ENCODE measurements around the gene ATG14. TPM values are rescaled to one million over a fixed set of nuclear protein-coding genes. Genes with fewer than 3 reads are reported as not detected.

The ATG14 gene
- polyA plus RNA-seq, 3 donors = 1.8 to 6.8 (median 3.3) TPM

- TF ChIP-seq CTCF (IDR thresholded peaks at IDR 0.05) = no peak
- Histone ChIP-seq H3K9ac (ENCODE audit: insufficient read depth, low read length, poor library complexity, severe bottlenecking) (no peak overlapping the region), H3K27me3 (ENCODE audit: control insufficient read depth in 2 of 2, insufficient read depth in 2 of 2, low read length in 2 of 2) (no peaks in the 10 kb centered on the region), H3K27ac (ENCODE audit: low read depth in 1 of 2, low read length in 2 of 2) (no peak overlapping the region), H3K9me3 (replicated peaks in 1 of 2; ENCODE audit: control insufficient read depth in 1 of 2, insufficient read depth in 1 of 2, low read length in 2 of 2) (no peaks in the 10 kb centered on the region), H3K36me3 (replicated peaks in 1 of 2; ENCODE audit: control insufficient read depth in 1 of 2, insufficient read depth in 2 of 2, low read length in 2 of 2) (peaks cover 37 to 85% of the 10 kb centered on the region in 2 donors), H4K20me1 (ENCODE audit: insufficient read depth, low read length) (no peaks in the 10 kb centered on the region), H3K4me3 (replicated peaks in 1 of 3; ENCODE audit: low read depth in 2 of 3, low read length in 3 of 3) (no peak overlapping the region), H3K79me2 (ENCODE audit: insufficient read depth, low read length) (no peaks in the 10 kb centered on the region), H2AFZ (ENCODE audit: insufficient read depth, low read depth, low read length, poor library complexity, severe bottlenecking) (no peak overlapping the region), H3K4me1 (ENCODE audit: control insufficient read depth in 1 of 2, insufficient read depth in 2 of 2, low read length in 2 of 2) (no peaks in the 10 kb centered on the region), H3K4me2 (replicated peaks; ENCODE audit: extremely low read depth, low read length, poor library complexity, severe bottlenecking) (no peak overlapping the region)
- WGBS (ENCODE audit: insufficient coverage) = 95% methylated on average over 2 of the region's 4 CpGs
- no peak for DNase-seq
- Mint-ChIP-seq H3K4me1 (no peaks in the 10 kb centered on the region), H3K27ac (peak overlapping the region in 3 of 7 donors; percentile 5 to 17 (median 9)), H3K4me3 (no peak overlapping the region), H3K36me3 (peaks cover 65 to 88% of the 10 kb centered on the region in 2 donors), H3K9me3 (peaks cover 0 to 4% (median 0%) of the 10 kb centered on the region in 7 donors), H3K27me3 (ENCODE audit: low read depth in 3 of 3) (peaks cover 0 to 2% (median 0%) of the 10 kb centered on the region in 3 donors)
- intact Hi-C loops (cut with micrococcal nuclease) = no loop called here
Observed at GRCh38 chr14:55387121-55387520, 24.5 kb downstream of the ATG14 start.

GRCh38 chr14:55386037-55386808 lies 25.4 kb downstream of the ATG14 start:
- Histone ChIP-seq H3K4me3 (replicated peaks in 1 of 3; ENCODE audit: low read depth in 2 of 3, low read length in 3 of 3) (no peak overlapping the region), H2AFZ (ENCODE audit: insufficient read depth, low read depth, low read length, poor library complexity, severe bottlenecking) (no peak overlapping the region), H3K27me3 (ENCODE audit: control insufficient read depth in 2 of 2, insufficient read depth in 2 of 2, low read length in 2 of 2) (no peaks in the 10 kb centered on the region), H3K4me1 (ENCODE audit: control insufficient read depth in 1 of 2, insufficient read depth in 2 of 2, low read length in 2 of 2) (no peaks in the 10 kb centered on the region), H3K9ac (ENCODE audit: insufficient read depth, low read length, poor library complexity, severe bottlenecking) (no peak overlapping the region), H3K79me2 (ENCODE audit: insufficient read depth, low read length) (no peaks in the 10 kb centered on the region), H3K36me3 (replicated peaks in 1 of 2; ENCODE audit: control insufficient read depth in 1 of 2, insufficient read depth in 2 of 2, low read length in 2 of 2) (peaks cover 46 to 94% of the 10 kb centered on the region in 2 donors), H3K27ac (ENCODE audit: low read depth in 1 of 2, low read length in 2 of 2) (peak overlapping the region in 1 of 2 donors; percentile 43), H4K20me1 (ENCODE audit: insufficient read depth, low read length) (no peaks in the 10 kb centered on the region), H3K4me2 (replicated peaks; ENCODE audit: extremely low read depth, low read length, poor library complexity, severe bottlenecking) (no peak overlapping the region), H3K9me3 (replicated peaks in 1 of 2; ENCODE audit: control insufficient read depth in 1 of 2, insufficient read depth in 1 of 2, low read length in 2 of 2) (no peaks in the 10 kb centered on the region)
- Mint-ChIP-seq H3K36me3 (peaks cover 74 to 94% of the 10 kb centered on the region in 2 donors), H3K4me1 (no peaks in the 10 kb centered on the region), H3K27ac (peak overlapping the region in 3 of 7 donors; percentile 13 to 51 (median 37)), H3K4me3 (no peak overlapping the region), H3K9me3 (peaks cover 0 to 4% (median 0%) of the 10 kb centered on the region in 7 donors), H3K27me3 (ENCODE audit: low read depth in 3 of 3) (peaks cover 0 to 2% (median 0%) of the 10 kb centered on the region in 3 donors)
- intact Hi-C loops (cut with micrococcal nuclease) = no loop called here
- TF ChIP-seq CTCF (IDR thresholded peaks at IDR 0.05) = no peak
- 95% methylated on average over 4 of the region's 6 CpGs for WGBS (ENCODE audit: insufficient coverage)
- DNase-seq = no peak

Data from CD14-positive monocyte (primary cell).